WTC11 (cell line): ENCODE data around the gene CHD9. TPM values are rescaled to one million over a fixed set of nuclear protein-coding genes. Genes with fewer than 3 reads are reported as not detected.

Experiments used
- ATAC-seq: fragments of 200-7000 bp; cut with Tn5 transposase; 2 replicates; pipeline ENCODE4 v1.10.0; 2021; ENCODE audit warnings: mild to moderate bottlenecking, moderate library complexity
- CTCF ChIA-PET: fragments of 300-600 bp; sonication (Branson Sonifier 250); formaldehyde crosslinking; loops from one replicate; lab custom pipeline; 2021; ENCODE audit warnings: antibody characterized with exemption; lab: Charles Lee
- POLR2A ChIA-PET: fragments of 350-600 bp; sonication (Branson Sonifier 250); formaldehyde crosslinking; loops from one replicate; lab custom pipeline; 2021; ENCODE audit warnings: antibody characterized with exemption; lab: Charles Lee
- DNase-seq: peaks from one replicate; pipeline ENCODE4 v3.0.0; 2021; ENCODE audit warnings: low spot score
- H3K27ac Mint-ChIP-seq: 2 replicates; pipeline ENCODE4 v1.8.0; 2021; ENCODE audit warnings: mixed read lengths
- H3K27me3 Mint-ChIP-seq: 2 replicates; pipeline ENCODE4 v1.8.0; 2021; ENCODE audit warnings: low read depth, mild to moderate bottlenecking, moderate library complexity, mixed read lengths
- H3K36me3 Mint-ChIP-seq: 2 replicates; pipeline ENCODE4 v1.8.0; 2021; ENCODE audit warnings: mixed read lengths
- H3K4me1 Mint-ChIP-seq: 2 replicates; pipeline ENCODE4 v1.8.0; 2022; ENCODE audit warnings: mixed read lengths
- H3K4me3 Mint-ChIP-seq: 2 replicates; pipeline ENCODE4 v1.8.0; 2021; ENCODE audit warnings: mild to moderate bottlenecking, moderate library complexity, mixed read lengths
- H3K9me3 Mint-ChIP-seq: 2 replicates; pipeline ENCODE4 v1.8.0; 2021; ENCODE audit warnings: mixed read lengths
- CBFB ChIP-seq: sonication (generic); formaldehyde crosslinking; IDR thresholded peaks from 2 replicates; pipeline ENCODE4 v1.8.1; 2022; ENCODE audit warnings: mild to moderate bottlenecking, low read depth, missing genetic modification reagents
- E2F1 ChIP-seq: sonication (generic); formaldehyde crosslinking; IDR thresholded peaks from 2 replicates; pipeline ENCODE4 v1.8.0; 2022; ENCODE audit warnings: mild to moderate bottlenecking, missing genetic modification reagents
- EMX1 ChIP-seq: fragments of 250-450 bp; sonication (Bioruptor Pico); IDR thresholded peaks from 2 replicates; pipeline ENCODE4 v1.8.0; 2021; ENCODE audit warnings: mild to moderate bottlenecking
- ERG ChIP-seq: fragments of 250-450 bp; sonication (Bioruptor Pico); IDR thresholded peaks from 2 replicates; pipeline ENCODE4 v1.8.0; 2021; ENCODE audit warnings: mild to moderate bottlenecking
- ESRRA ChIP-seq: sonication (generic); formaldehyde crosslinking; IDR thresholded peaks from 2 replicates; pipeline ENCODE4 v1.8.1; 2022; ENCODE audit warnings: mild to moderate bottlenecking, missing genetic modification reagents, borderline replicate concordance
- GTF2I ChIP-seq: fragments of 250-450 bp; sonication (Bioruptor Pico); conservative IDR thresholded peaks from 2 replicates; pipeline ENCODE4 v1.4.0; 2021; ENCODE audit warnings: mild to moderate bottlenecking
- MAX ChIP-seq: sonication (generic); formaldehyde crosslinking; IDR thresholded peaks from 2 replicates; pipeline ENCODE4 v1.8.0; 2022; ENCODE audit warnings: mild to moderate bottlenecking, missing genetic modification reagents
- MLX ChIP-seq: sonication (generic); formaldehyde crosslinking; IDR thresholded peaks from 2 replicates; pipeline ENCODE4 v1.8.1; 2023; ENCODE audit warnings: mild to moderate bottlenecking, missing genetic modification reagents, moderate library complexity
- NFE2L1 ChIP-seq: sonication (generic); formaldehyde crosslinking; IDR thresholded peaks from 2 replicates; pipeline ENCODE4 v1.8.1; 2023; ENCODE audit warnings: missing genetic modification reagents
- OVOL2 ChIP-seq: fragments of 250-450 bp; sonication (Bioruptor Pico); IDR thresholded peaks from 2 replicates; pipeline ENCODE4 v1.9.0; 2021; ENCODE audit warnings: mild to moderate bottlenecking, borderline replicate concordance
- PRDM15 ChIP-seq: sonication (generic); formaldehyde crosslinking; IDR thresholded peaks from 2 replicates; pipeline ENCODE4 v1.8.0; 2022; ENCODE audit warnings: missing genetic modification reagents
- PRRX2 ChIP-seq: fragments of 250-450 bp; sonication (Bioruptor Pico); IDR thresholded peaks from 2 replicates; pipeline ENCODE4 v1.8.0; 2021; ENCODE audit warnings: mild to moderate bottlenecking
- RELA ChIP-seq: sonication (generic); formaldehyde crosslinking; IDR thresholded peaks from 2 replicates; pipeline ENCODE4 v1.8.1; 2022; ENCODE audit warnings: missing genetic modification reagents, mild to moderate bottlenecking, borderline replicate concordance
- RORB ChIP-seq: fragments of 250-450 bp; sonication (Bioruptor Pico); IDR thresholded peaks from 2 replicates; pipeline ENCODE4 v1.9.0; 2021; ENCODE audit warnings: mild to moderate bottlenecking
- SMAD3 ChIP-seq: sonication (generic); formaldehyde crosslinking; IDR thresholded peaks from 2 replicates; pipeline ENCODE4 v1.8.0; 2022; ENCODE audit warnings: missing genetic modification reagents, mild to moderate bottlenecking, borderline replicate concordance
- STAT6 ChIP-seq: sonication (generic); formaldehyde crosslinking; conservative IDR thresholded peaks from 2 replicates; pipeline ENCODE4 v1.8.1; 2023; ENCODE audit warnings: mild to moderate bottlenecking, low read depth, missing genetic modification reagents, moderate library complexity
- TEAD1 ChIP-seq: sonication (generic); formaldehyde crosslinking; IDR thresholded peaks from 2 replicates; pipeline ENCODE4 v1.8.0; 2022; ENCODE audit warnings: mild to moderate bottlenecking, missing genetic modification reagents
- ZNF317 ChIP-seq: sonication (generic); formaldehyde crosslinking; IDR thresholded peaks from 2 replicates; pipeline ENCODE4 v1.8.1; 2023; ENCODE audit warnings: low read depth, mild to moderate bottlenecking, moderate library complexity, missing genetic modification reagents, borderline replicate concordance
- total RNA-seq: library from RNA; stranded (reverse); gene quantifications from 3 replicates; pipeline ENCODE4 v1.2.3, GENCODE V29; 2021
- TF ChIP-seq, protein P1 (sequence below): sonication (generic); formaldehyde crosslinking; IDR thresholded peaks from 2 replicates; pipeline ENCODE4 v1.8.1; 2023; ENCODE audit warnings: mild to moderate bottlenecking, missing genetic modification reagents
- TF ChIP-seq, protein P2 (sequence below): sonication (generic); formaldehyde crosslinking; IDR thresholded peaks from 2 replicates; pipeline ENCODE4 v1.8.1; 2023; ENCODE audit warnings: mild to moderate bottlenecking, moderate library complexity, missing genetic modification reagents

Gene CHD9
- total RNA-seq, 1 experiment from 2014 or later = 31.3 TPM

DNA sequence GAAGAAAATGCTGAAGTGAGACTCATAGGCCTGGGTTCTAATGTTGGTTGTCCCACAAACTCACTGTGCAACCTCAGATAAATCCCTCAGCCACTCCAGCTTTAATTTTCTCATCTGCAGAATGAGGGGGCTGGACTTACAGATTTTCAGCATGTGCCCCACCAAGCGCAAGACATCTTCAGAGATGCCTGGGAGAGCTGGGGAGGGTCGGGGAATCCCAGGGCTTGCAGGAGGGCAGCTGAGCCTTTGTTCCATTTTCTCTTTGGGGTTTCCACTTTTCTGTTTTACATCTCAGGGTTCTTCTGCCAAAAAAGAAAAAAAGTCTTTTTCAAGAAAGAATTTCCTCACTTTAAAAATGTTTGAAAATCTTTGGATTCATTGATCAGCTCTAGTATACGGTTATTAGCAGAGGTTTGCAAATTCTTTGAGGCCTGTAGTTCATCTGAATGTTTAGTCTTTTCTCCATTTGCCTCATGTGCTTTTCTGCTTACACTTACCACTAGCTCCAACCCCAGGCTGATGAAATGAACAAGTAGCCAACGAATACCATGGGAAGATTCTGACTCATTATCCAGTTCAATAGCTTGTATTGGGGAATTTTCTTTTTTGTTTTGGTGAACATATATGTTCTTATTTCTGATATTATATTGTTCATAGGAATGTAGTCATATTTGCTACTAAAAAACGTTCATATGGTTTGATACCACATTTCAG is 56.4 kb downstream of the CHD9 start:
- ChIA-PET CTCF (interaction anchor here (1.7 kb wide), 1 partner anchor 56 kb away, joined by 6 read pairs; the partner anchor contains the start of gene CHD9), POLR2A (no interaction called here)
- no peak overlapping the region for H3K27ac Mint-ChIP-seq

More for the DNA sequence above, 56.4 kb downstream of the CHD9 start:
- H3K4me1 Mint-ChIP-seq = peaks cover 6% of the 10 kb centered on the region; the same call in 1 of the 2 replicates
- no peaks in the 10 kb centered on the region for H3K27me3 Mint-ChIP-seq
- no peaks in the 10 kb centered on the region; the same call in 1 of the 2 replicates for H3K36me3 Mint-ChIP-seq
- no peak for DNase-seq
- no peak for ATAC-seq
- H3K9me3 Mint-ChIP-seq = 0 out of 2 replicates have a peak, but pooled peaks cover 5% of the 10 kb centered on the region
- no peak overlapping the region for H3K4me3 Mint-ChIP-seq
- no peak for TF ChIP-seq SMAD3 (CRISPR knock-in tag)
- no peak for TF ChIP-seq OVOL2 (CRISPR knock-in tag)
- no peak for TF ChIP-seq ZNF317 (CRISPR knock-in tag)
- TF ChIP-seq MLX = no peak
- TF ChIP-seq MAX (CRISPR knock-in tag) = no peak
- no peak for TF ChIP-seq PRDM15 (CRISPR knock-in tag)
- TF ChIP-seq, protein P1, sequence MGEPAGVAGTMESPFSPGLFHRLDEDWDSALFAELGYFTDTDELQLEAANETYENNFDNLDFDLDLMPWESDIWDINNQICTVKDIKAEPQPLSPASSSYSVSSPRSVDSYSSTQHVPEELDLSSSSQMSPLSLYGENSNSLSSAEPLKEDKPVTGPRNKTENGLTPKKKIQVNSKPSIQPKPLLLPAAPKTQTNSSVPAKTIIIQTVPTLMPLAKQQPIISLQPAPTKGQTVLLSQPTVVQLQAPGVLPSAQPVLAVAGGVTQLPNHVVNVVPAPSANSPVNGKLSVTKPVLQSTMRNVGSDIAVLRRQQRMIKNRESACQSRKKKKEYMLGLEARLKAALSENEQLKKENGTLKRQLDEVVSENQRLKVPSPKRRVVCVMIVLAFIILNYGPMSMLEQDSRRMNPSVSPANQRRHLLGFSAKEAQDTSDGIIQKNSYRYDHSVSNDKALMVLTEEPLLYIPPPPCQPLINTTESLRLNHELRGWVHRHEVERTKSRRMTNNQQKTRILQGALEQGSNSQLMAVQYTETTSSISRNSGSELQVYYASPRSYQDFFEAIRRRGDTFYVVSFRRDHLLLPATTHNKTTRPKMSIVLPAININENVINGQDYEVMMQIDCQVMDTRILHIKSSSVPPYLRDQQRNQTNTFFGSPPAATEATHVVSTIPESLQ (CRISPR knock-in tag) = no peak
- TF ChIP-seq, protein P2, sequence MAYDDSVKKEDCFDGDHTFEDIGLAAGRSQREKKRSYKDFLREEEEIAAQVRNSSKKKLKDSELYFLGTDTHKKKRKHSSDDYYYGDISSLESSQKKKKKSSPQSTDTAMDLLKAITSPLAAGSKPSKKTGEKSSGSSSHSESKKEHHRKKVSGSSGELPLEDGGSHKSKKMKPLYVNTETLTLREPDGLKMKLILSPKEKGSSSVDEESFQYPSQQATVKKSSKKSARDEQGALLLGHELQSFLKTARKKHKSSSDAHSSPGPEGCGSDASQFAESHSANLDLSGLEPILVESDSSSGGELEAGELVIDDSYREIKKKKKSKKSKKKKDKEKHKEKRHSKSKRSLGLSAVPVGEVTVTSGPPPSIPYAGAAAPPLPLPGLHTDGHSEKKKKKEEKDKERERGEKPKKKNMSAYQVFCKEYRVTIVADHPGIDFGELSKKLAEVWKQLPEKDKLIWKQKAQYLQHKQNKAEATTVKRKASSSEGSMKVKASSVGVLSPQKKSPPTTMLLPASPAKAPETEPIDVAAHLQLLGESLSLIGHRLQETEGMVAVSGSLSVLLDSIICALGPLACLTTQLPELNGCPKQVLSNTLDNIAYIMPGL (CRISPR knock-in tag) = no peak
- TF ChIP-seq ERG = no peak
- TF ChIP-seq STAT6 (CRISPR knock-in tag) = no peak
- TF ChIP-seq RELA = no peak
- TF ChIP-seq ESRRA (CRISPR knock-in tag) = no peak
- TF ChIP-seq CBFB (CRISPR knock-in tag) = no peak
- no peak for TF ChIP-seq PRRX2 (CRISPR knock-in tag)
- no peak for TF ChIP-seq NFE2L1 (CRISPR knock-in tag)
- TF ChIP-seq TEAD1 (CRISPR knock-in tag) = no peak
- TF ChIP-seq EMX1 (CRISPR knock-in tag) = no peak
- no peak for TF ChIP-seq GTF2I
- TF ChIP-seq RORB (CRISPR knock-in tag) = no peak
- TF ChIP-seq E2F1 = no peak
